ENCODE data around the gene GALNT2.

Gene GALNT2

DNA sequence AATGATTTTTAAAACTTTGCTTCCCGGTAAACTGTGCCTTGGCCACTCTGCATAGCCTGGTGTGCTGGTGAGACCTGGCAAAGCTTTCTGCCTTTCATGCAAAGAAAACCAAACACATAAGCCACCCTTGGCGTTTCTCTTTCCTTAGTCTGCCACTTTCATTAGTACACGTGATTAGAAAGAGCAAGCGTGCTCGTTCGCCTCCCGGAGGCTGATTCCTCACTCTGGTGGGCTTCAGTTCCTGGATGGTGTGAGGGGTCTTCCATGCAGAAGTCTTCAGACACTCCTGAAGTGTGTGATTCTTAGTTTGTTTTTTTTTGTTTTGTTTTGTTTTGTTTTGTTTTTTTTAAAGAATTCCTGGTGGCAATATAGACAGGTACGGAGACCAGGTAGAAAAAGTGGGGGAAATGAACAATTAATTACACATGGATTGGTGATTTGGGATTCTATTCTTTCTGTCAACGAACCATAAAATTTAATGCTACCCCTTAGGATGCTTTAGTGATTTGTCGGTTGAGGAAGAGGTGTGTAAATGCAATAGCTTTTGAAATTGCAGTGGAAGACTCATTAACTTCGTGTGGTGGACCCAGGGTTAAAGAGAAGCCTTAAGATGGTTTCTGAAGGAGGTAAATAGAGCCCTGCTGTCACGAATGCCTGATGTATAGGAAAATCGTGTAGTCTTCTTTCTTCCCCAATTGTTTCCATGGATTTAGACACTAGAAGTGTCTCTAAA lies 2.1 kb downstream of the GALNT2 start:
- Mint-ChIP-seq H3K4me1 (peaks cover 50% of the 10 kb centered on the region), H3K4me3 (peak overlapping the region; percentile 83), H3K27me3 (no peaks in the 10 kb centered on the region), H3K27ac (ENCODE audit: low read depth) (no peak overlapping the region), H3K9me3 (no peaks in the 10 kb centered on the region), H3K36me3 (ENCODE audit: insufficient read depth) (peaks cover 3% of the 10 kb centered on the region)
- DNase-seq (ENCODE audit: low spot score in 2 of 2), result no peak
- ATAC-seq (replicated peaks; ENCODE audit: extremely low read depth, poor library complexity, severe bottlenecking), result no peak

- Mint-ChIP-seq H3K36me3 (ENCODE audit: insufficient read depth) (peaks cover 3% of the 10 kb centered on the region), H3K4me1 (peaks cover 50% of the 10 kb centered on the region), H3K27ac (ENCODE audit: low read depth) (no peak overlapping the region)
Measured at GRCh38 chr1:230069796-230070195, 2.8 kb downstream of the GALNT2 start.

GRCh38 chr1:230070321-230071208 lies 3.5 kb downstream of the GALNT2 start:
- H3K4me3 Mint-ChIP-seq, result no peak overlapping the region
- no peaks in the 10 kb centered on the region for H3K27me3 Mint-ChIP-seq
- no peak for DNase-seq (ENCODE audit: low spot score in 2 of 2)
- no peak overlapping the region for H3K27ac Mint-ChIP-seq (ENCODE audit: low read depth)
- peaks cover 55% of the 10 kb centered on the region for H3K4me1 Mint-ChIP-seq
- no peak for ATAC-seq (replicated peaks; ENCODE audit: extremely low read depth, poor library complexity, severe bottlenecking)
- H3K36me3 Mint-ChIP-seq (ENCODE audit: insufficient read depth), result peaks cover 3% of the 10 kb centered on the region
- H3K9me3 Mint-ChIP-seq, result no peaks in the 10 kb centered on the region

More at GRCh38 chr1:230069796-230070195, 2.8 kb downstream of the GALNT2 start:
- DNase-seq (ENCODE audit: low spot score in 2 of 2) (no peak), ATAC-seq (replicated peaks; ENCODE audit: extremely low read depth, poor library complexity, severe bottlenecking) (no peak)
- Mint-ChIP-seq H3K4me3 (no peak overlapping the region), H3K27me3 (no peaks in the 10 kb centered on the region), H3K9me3 (no peaks in the 10 kb centered on the region)

DNA sequence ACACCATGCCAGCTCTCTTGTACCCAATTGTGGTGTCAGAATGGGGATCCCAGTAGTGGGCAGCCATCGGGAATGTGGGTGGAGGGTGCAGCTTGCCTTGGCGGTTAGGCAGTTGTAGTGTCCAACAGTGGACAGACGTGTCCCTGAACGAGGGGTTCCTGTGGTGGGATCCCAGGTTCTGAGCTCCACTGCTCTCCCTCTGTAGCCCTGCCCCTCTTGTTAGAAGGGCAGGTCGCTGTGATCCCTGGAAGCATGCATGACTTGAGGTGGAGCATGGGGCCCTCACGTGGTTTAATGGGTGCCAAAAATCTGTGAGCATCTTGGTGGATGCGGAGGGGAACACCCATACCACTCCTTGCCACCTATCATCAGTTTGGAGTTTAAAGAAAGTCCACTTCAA lies 4.3 kb downstream of the GALNT2 start:
- Mint-ChIP-seq H3K27me3 (no peaks in the 10 kb centered on the region), H3K27ac (ENCODE audit: low read depth) (no peak overlapping the region), H3K4me3 (no peak overlapping the region), H3K4me1 (peaks cover 62% of the 10 kb centered on the region), H3K9me3 (no peaks in the 10 kb centered on the region), H3K36me3 (ENCODE audit: insufficient read depth) (peaks cover 3% of the 10 kb centered on the region)
- ATAC-seq (replicated peaks; ENCODE audit: extremely low read depth, poor library complexity, severe bottlenecking) (no peak), DNase-seq (ENCODE audit: low spot score in 2 of 2) (no peak)

GRCh38 chr1:230072296-230072695 lies 5.3 kb downstream of the GALNT2 start:
- DNase-seq (ENCODE audit: low spot score in 2 of 2) (no peak), ATAC-seq (replicated peaks; ENCODE audit: extremely low read depth, poor library complexity, severe bottlenecking) (no peak)
- Mint-ChIP-seq H3K27ac (ENCODE audit: low read depth) (peak overlapping the region; percentile 57), H3K36me3 (ENCODE audit: insufficient read depth) (peaks cover 2% of the 10 kb centered on the region), H3K4me1 (peaks cover 66% of the 10 kb centered on the region), H3K27me3 (no peaks in the 10 kb centered on the region), H3K4me3 (no peak overlapping the region), H3K9me3 (no peaks in the 10 kb centered on the region)

GRCh38 chr1:230072866-230073265 lies 5.8 kb downstream of the GALNT2 start:
- no peak overlapping the region for H3K27ac Mint-ChIP-seq (ENCODE audit: low read depth)
- DNase-seq (ENCODE audit: low spot score in 2 of 2) (no peak), ATAC-seq (replicated peaks; ENCODE audit: extremely low read depth, poor library complexity, severe bottlenecking) (no peak)
- H3K36me3 Mint-ChIP-seq (ENCODE audit: insufficient read depth), result peaks cover 2% of the 10 kb centered on the region
- no peaks in the 10 kb centered on the region for H3K27me3 Mint-ChIP-seq
- H3K4me1 Mint-ChIP-seq, result peaks cover 71% of the 10 kb centered on the region
- H3K9me3 Mint-ChIP-seq, result no peaks in the 10 kb centered on the region
- no peak overlapping the region for H3K4me3 Mint-ChIP-seq

DNA sequence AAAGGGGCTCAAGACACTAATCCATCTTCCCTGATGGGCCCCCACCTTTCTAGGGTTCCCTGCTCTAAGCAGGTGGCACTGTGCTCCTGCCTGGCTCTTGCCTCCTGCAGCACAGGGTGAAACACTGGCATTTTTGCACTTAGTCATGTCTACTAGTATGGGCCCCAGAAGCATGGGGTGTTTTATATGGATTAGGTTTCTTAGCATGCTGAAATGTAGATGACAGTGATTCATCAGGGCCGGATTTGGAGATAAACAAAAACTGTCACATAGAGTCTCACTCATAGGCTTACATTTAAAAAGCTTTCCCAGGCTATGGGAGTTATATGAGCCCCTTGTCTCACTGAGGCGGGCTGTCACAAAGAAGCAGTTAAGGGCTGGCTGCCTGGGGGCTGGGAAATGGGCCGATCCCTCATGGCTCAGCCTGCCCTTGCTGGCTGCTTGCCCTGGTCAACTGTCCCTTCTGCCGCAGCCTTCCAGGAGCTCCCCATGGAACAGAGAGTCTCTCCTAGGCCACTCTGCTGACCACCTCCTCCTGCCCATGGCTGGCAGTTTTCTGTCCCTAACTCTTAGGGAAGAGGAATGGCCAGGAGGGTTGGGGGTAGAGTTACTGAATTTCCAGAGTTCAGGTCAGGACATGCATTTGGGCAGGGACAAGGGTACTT lies 6.5 kb downstream of the GALNT2 start:
- ATAC-seq (replicated peaks; ENCODE audit: extremely low read depth, poor library complexity, severe bottlenecking), result no peak

GRCh38 chr1:230074270-230074669 lies 7.2 kb downstream of the GALNT2 start:
- no peak for DNase-seq (ENCODE audit: low spot score in 2 of 2)

More for the DNA sequence above, 6.5 kb downstream of the GALNT2 start:
- no peak overlapping the region for H3K4me3 Mint-ChIP-seq
- no peaks in the 10 kb centered on the region for H3K9me3 Mint-ChIP-seq
- no peaks in the 10 kb centered on the region for H3K27me3 Mint-ChIP-seq
- H3K4me1 Mint-ChIP-seq, result peaks cover 68% of the 10 kb centered on the region
- no peak overlapping the region for H3K27ac Mint-ChIP-seq (ENCODE audit: low read depth)
- peaks cover 2% of the 10 kb centered on the region for H3K36me3 Mint-ChIP-seq (ENCODE audit: insufficient read depth)
- DNase-seq (ENCODE audit: low spot score in 2 of 2), result no peak

DNA sequence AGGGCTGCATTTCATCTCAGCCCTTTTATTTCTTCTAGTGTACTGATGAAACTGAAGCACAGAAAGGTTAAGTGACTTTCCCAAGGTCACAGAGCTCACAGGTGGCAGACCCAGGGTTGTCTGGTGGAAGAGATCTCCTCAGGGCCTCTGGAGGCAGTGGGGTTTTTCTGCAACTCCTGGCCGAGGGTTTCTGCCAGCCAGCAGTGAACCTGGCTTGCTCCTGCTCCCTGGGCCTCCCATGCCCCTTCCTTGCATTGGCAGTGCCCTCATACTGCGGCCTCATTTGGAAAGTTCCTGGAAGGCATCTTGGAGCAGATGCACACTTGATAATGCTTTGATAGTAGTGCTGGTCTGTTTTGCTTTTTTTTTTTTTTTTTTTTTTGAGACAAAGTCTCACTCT lies 7.7 kb downstream of the GALNT2 start:
- DNase-seq (ENCODE audit: low spot score in 2 of 2) (no peak), ATAC-seq (replicated peaks; ENCODE audit: extremely low read depth, poor library complexity, severe bottlenecking) (no peak)
- Mint-ChIP-seq H3K36me3 (ENCODE audit: insufficient read depth) (peaks cover 2% of the 10 kb centered on the region), H3K4me3 (no peak overlapping the region), H3K27me3 (no peaks in the 10 kb centered on the region), H3K9me3 (no peaks in the 10 kb centered on the region), H3K4me1 (peaks cover 62% of the 10 kb centered on the region), H3K27ac (ENCODE audit: low read depth) (no peak overlapping the region)

More at GRCh38 chr1:230074270-230074669, 7.2 kb downstream of the GALNT2 start:
- Mint-ChIP-seq H3K4me3 (no peak overlapping the region), H3K36me3 (ENCODE audit: insufficient read depth) (peaks cover 2% of the 10 kb centered on the region), H3K27ac (ENCODE audit: low read depth) (no peak overlapping the region), H3K9me3 (no peaks in the 10 kb centered on the region), H3K4me1 (peaks cover 60% of the 10 kb centered on the region), H3K27me3 (no peaks in the 10 kb centered on the region)
- no peak for ATAC-seq (replicated peaks; ENCODE audit: extremely low read depth, poor library complexity, severe bottlenecking)

DNA sequence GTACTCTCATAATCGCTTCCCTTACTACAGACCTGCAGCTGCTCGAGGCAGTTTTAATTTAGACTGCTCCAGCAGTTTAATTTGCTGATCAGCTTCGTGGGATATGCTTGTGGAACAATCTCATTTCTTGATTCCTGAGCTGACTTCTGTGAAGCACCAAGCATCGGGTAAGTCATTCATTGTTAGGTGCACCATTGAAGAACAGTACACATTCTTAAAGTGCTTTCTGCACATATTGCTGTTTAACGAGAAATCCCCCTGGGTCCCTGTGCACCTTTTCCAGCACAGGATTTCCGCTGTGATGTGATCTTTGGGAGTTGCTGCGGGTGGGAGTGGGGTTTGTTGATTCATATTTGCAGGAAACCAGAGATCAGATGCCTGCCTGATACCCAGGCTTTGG lies 9.1 kb downstream of the GALNT2 start:
- peaks cover 57% of the 10 kb centered on the region for H3K4me1 Mint-ChIP-seq
- H3K9me3 Mint-ChIP-seq, result no peaks in the 10 kb centered on the region
- H3K4me3 Mint-ChIP-seq, result no peak overlapping the region
- H3K36me3 Mint-ChIP-seq (ENCODE audit: insufficient read depth), result no peaks in the 10 kb centered on the region
- H3K27me3 Mint-ChIP-seq, result no peaks in the 10 kb centered on the region
- no peak overlapping the region for H3K27ac Mint-ChIP-seq (ENCODE audit: low read depth)
- no peak for ATAC-seq (replicated peaks; ENCODE audit: extremely low read depth, poor library complexity, severe bottlenecking)
- no peak for DNase-seq (ENCODE audit: low spot score in 2 of 2)

- H3K9me3 Mint-ChIP-seq, result no peaks in the 10 kb centered on the region
- H3K27ac Mint-ChIP-seq (ENCODE audit: low read depth), result no peak overlapping the region
- H3K4me3 Mint-ChIP-seq, result no peak overlapping the region
- H3K27me3 Mint-ChIP-seq, result no peaks in the 10 kb centered on the region
- ATAC-seq (replicated peaks; ENCODE audit: extremely low read depth, poor library complexity, severe bottlenecking), result no peak
- no peak for DNase-seq (ENCODE audit: low spot score in 2 of 2)
- peaks cover 51% of the 10 kb centered on the region for H3K4me1 Mint-ChIP-seq
- H3K36me3 Mint-ChIP-seq (ENCODE audit: insufficient read depth), result peaks cover 2% of the 10 kb centered on the region
Measured at GRCh38 chr1:230077011-230077410, 10.0 kb downstream of the GALNT2 start.

- DNase-seq (ENCODE audit: low spot score in 2 of 2), result no peak
- Mint-ChIP-seq H3K27me3 (no peaks in the 10 kb centered on the region), H3K36me3 (ENCODE audit: insufficient read depth) (peaks cover 2% of the 10 kb centered on the region), H3K9me3 (peaks cover 4% of the 10 kb centered on the region), H3K4me3 (no peak overlapping the region), H3K4me1 (peaks cover 51% of the 10 kb centered on the region), H3K27ac (ENCODE audit: low read depth) (no peak overlapping the region)
- no peak for ATAC-seq (replicated peaks; ENCODE audit: extremely low read depth, poor library complexity, severe bottlenecking)
Measured at GRCh38 chr1:230077436-230078213, 10.6 kb downstream of the GALNT2 start.

Measured in central memory CD8-positive, alpha-beta T cell (primary cell).